OCI-LY7 (cell line): ENCODE measurements around the gene CHRNA3. TPM values are rescaled to one million over a fixed set of nuclear protein-coding genes. Genes with fewer than 3 reads are reported as not detected.
"Not testable (repeated sequence)": the region's sequence is repeated elsewhere in the genome, so short reads cannot be mapped to it uniquely, and the experiment has no call there.

Experiments
- BruUV-seq: library from RNA; stranded (reverse); fragments of 400-500 nt; replicated peaks from 2 replicates; lab custom pipeline; 2021; lab: Mats Ljungman, UMichigan
- CTCF ChIA-PET: fragments of 300-600 bp; sonication (Branson Sonifier 250); formaldehyde crosslinking; loops from one replicate; lab custom pipeline; 2022; ENCODE audit warnings: antibody characterized with exemption; ENCODE audit not compliant: unreplicated experiment; lab: Charles Lee
- POLR2A ChIA-PET: fragments of 300-600 bp; sonication (Branson Sonifier 250); formaldehyde crosslinking; loops from one replicate; lab custom pipeline; 2022; ENCODE audit warnings: antibody characterized with exemption; lab: Charles Lee
- DNase-seq: peaks from one replicate; pipeline ENCODE4 v3.0.0-alpha.2; 2015; ENCODE audit warnings: low spot score
- H2AFZ ChIP-seq: fragments of 200-600 bp; sonication (generic), shearing (Covaris generic); 2 replicates; pipeline ENCODE4 v1.6.1; 2014; ENCODE audit warnings: mild to moderate bottlenecking, antibody characterized with exemption, low read length, moderate library complexity
- H3K27ac ChIP-seq: fragments of 200-600 bp; sonication (generic); 2 replicates; pipeline ENCODE4 v1.5.1; 2014; ENCODE audit warnings: mixed run types, low read depth, mild to moderate bottlenecking, moderate library complexity, low read length, inconsistent platforms; ENCODE audit not compliant: poor library complexity, severe bottlenecking
- H3K36me3 ChIP-seq: fragments of 200-600 bp; sonication (generic); 2 replicates; pipeline ENCODE4 v1.6.1; 2014; ENCODE audit warnings: mild to moderate bottlenecking, antibody characterized with exemption, low read length, moderate library complexity, mixed read lengths; ENCODE audit not compliant: insufficient read depth
- H3K4me1 ChIP-seq: fragments of 200-600 bp; sonication (generic); 2 replicates; pipeline ENCODE4 v1.5.1; 2014; ENCODE audit warnings: mild to moderate bottlenecking, low read length; ENCODE audit not compliant: insufficient read depth, poor library complexity, severe bottlenecking
- H3K4me2 ChIP-seq: fragments of 200-600 bp; sonication (generic); 2 replicates; pipeline ENCODE4 v1.6.1; 2014; ENCODE audit warnings: mild to moderate bottlenecking, low read length
- H3K4me3 ChIP-seq: fragments of 200-600 bp; sonication (generic); 2 replicates; pipeline ENCODE4 v1.5.1; 2014; ENCODE audit warnings: mild to moderate bottlenecking, low read depth, low read length; ENCODE audit not compliant: poor library complexity, severe bottlenecking
- H3K79me2 ChIP-seq: fragments of 200-600 bp; sonication (generic); 2 replicates; pipeline ENCODE4 v1.6.1; 2016; ENCODE audit warnings: low read depth, mild to moderate bottlenecking, low read length, moderate library complexity, mixed read lengths; ENCODE audit not compliant: insufficient read depth
- H3K9me2 ChIP-seq: fragments of 200-600 bp; sonication (generic); 2 replicates; pipeline ENCODE4 v1.6.1; 2016; ENCODE audit warnings: mild to moderate bottlenecking, low read length, mixed read lengths; ENCODE audit not compliant: insufficient read depth
- H3K9me3 ChIP-seq: fragments of 200-600 bp; sonication (generic); 2 replicates; pipeline ENCODE4 v1.6.1; 2014; ENCODE audit warnings: mild to moderate bottlenecking, mixed run types, low read length, mixed read lengths
- H4K20me1 ChIP-seq: fragments of 200-600 bp; sonication (generic); 2 replicates; pipeline ENCODE4 v1.6.1; 2014; ENCODE audit warnings: mild to moderate bottlenecking, antibody characterized with exemption, low read length, moderate library complexity, mixed read lengths; ENCODE audit not compliant: insufficient read depth
- EZH2phosphoT487 ChIP-seq: fragments of 200-600 bp; sonication (generic); IDR thresholded peaks from 2 replicates; pipeline ENCODE4 v1.6.1; 2018; ENCODE audit warnings: low read depth, borderline replicate concordance, mild to moderate bottlenecking, mixed run types, antibody characterized with exemption, low read length, moderate library complexity, mixed read lengths
- intact Hi-C: fragments of 100-400 bp; cut with micrococcal nuclease; formaldehyde crosslinking; loops from one replicate; pipeline ENCODE4 v1.10.0; 2022; ENCODE audit not compliant: unreplicated experiment
- total RNA-seq, 2 experiments: library from RNA; depleted of rRNA in 1 of 2; stranded (reverse); fragments of >200 nt in 1 of 2; shearing (Covaris generic) in 1 of 2; gene quantifications; 2 replicates each; pipeline ENCODE4 v1.2.3, GENCODE V29; 2014 to 2022
- TF ChIP-seq, protein P1 (sequence below): fragments of 200-600 bp; sonication (generic); conservative IDR thresholded peaks from 2 replicates; pipeline ENCODE4 v1.5.1; 2014; ENCODE audit warnings: mild to moderate bottlenecking, antibody characterized with exemption, low read length, moderate library complexity, mixed read lengths

Gene CHRNA3
- total RNA-seq, 2 experiments from 2014 or later: not detected

GRCh38 chr15:78615151-78615589 lies 5.6 kb downstream of the CHRNA3 start:
- H3K9me2 ChIP-seq: no peaks in the 10 kb centered on the region
- POLR2A ChIA-PET: no interaction called here
- H3K4me1 ChIP-seq: no peaks in the 10 kb centered on the region
- H2AFZ ChIP-seq: no peak overlapping the region
- H3K79me2 ChIP-seq: no peaks in the 10 kb centered on the region
- no peaks in the 10 kb centered on the region for H3K36me3 ChIP-seq
- CTCF ChIA-PET: no interaction called here
- no peak for DNase-seq
- no peaks in the 10 kb centered on the region for H4K20me1 ChIP-seq
- TF ChIP-seq, protein P1, sequence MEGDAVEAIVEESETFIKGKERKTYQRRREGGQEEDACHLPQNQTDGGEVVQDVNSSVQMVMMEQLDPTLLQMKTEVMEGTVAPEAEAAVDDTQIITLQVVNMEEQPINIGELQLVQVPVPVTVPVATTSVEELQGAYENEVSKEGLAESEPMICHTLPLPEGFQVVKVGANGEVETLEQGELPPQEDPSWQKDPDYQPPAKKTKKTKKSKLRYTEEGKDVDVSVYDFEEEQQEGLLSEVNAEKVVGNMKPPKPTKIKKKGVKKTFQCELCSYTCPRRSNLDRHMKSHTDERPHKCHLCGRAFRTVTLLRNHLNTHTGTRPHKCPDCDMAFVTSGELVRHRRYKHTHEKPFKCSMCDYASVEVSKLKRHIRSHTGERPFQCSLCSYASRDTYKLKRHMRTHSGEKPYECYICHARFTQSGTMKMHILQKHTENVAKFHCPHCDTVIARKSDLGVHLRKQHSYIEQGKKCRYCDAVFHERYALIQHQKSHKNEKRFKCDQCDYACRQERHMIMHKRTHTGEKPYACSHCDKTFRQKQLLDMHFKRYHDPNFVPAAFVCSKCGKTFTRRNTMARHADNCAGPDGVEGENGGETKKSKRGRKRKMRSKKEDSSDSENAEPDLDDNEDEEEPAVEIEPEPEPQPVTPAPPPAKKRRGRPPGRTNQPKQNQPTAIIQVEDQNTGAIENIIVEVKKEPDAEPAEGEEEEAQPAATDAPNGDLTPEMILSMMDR: no peak
- TF ChIP-seq EZH2phosphoT487: no peak
- H3K27ac ChIP-seq: no peak overlapping the region
- no TSS peak for BruUV-seq
- intact Hi-C loops: loop anchor here (5.0 kb wide), 1 partner anchor 308 kb away; no protein-coding TSS in a partner anchor
- no peaks in the 10 kb centered on the region for H3K9me3 ChIP-seq
- H3K4me2 ChIP-seq: no peak overlapping the region
- H3K4me3 ChIP-seq: no peak overlapping the region

GRCh38 chr15:78614021-78614420 lies 6.8 kb downstream of the CHRNA3 start:
- Histone ChIP-seq H3K4me2 (no peak overlapping the region), H3K4me1 (no peaks in the 10 kb centered on the region), H3K36me3 (no peaks in the 10 kb centered on the region), H3K4me3 (no peak overlapping the region), H4K20me1 (no peaks in the 10 kb centered on the region), H2AFZ (no peak overlapping the region), H3K9me2 (no peaks in the 10 kb centered on the region), H3K9me3 (no peaks in the 10 kb centered on the region), H3K79me2 (no peaks in the 10 kb centered on the region), H3K27ac (no peak overlapping the region)
- POLR2A ChIA-PET: interaction anchor here (0.6 kb wide), 1 partner anchor 98 kb away, joined by 5 read pairs; no protein-coding TSS in a partner anchor
- CTCF ChIA-PET: no interaction called here
- DNase-seq: no peak
- TF ChIP-seq, protein P1: no peak
- TF ChIP-seq EZH2phosphoT487: no peak
- no TSS peak for BruUV-seq
- intact Hi-C loops: no loop called here

GRCh38 chr15:78609551-78609950 lies 11.2 kb downstream of the CHRNA3 start:
- H3K9me2 ChIP-seq, BruUV-seq, H4K20me1 ChIP-seq, H2AFZ ChIP-seq, DNase-seq, H3K27ac ChIP-seq, H3K4me2 ChIP-seq, H3K4me1 ChIP-seq, H3K79me2 ChIP-seq, intact Hi-C loops, POLR2A ChIA-PET, H3K9me3 ChIP-seq, CTCF ChIA-PET, H3K36me3 ChIP-seq, H3K4me3 ChIP-seq: not testable (repeated sequence)
